ENCODE data around the gene PNMA6E. TPM values are rescaled to one million over a fixed set of nuclear protein-coding genes. Genes with fewer than 3 reads are reported as not detected.

The PNMA6E gene
- total RNA-seq, 1 donor from 2014 or later: not detected

GRCh38 chrX:153445856-153446635 is 44.9 kb upstream of the PNMA6E start, which contains the start of gene TREX2:
Gene TREX2 (minus strand): TSS chrX:153446056. CDS start chrX:153445430, 626 bp downstream.
- Mint-ChIP-seq H3K4me3 (ENCODE audit: unreplicated experiment) (no peak within 1 kb of the TSS), H3K27me3 (ENCODE audit: low read depth, unreplicated experiment) (peaks cover 3% of the 10 kb centered on the region), H3K36me3 (ENCODE audit: low read depth, unreplicated experiment) (peaks cover 2% of the 10 kb centered on the region), H3K4me1 (ENCODE audit: low read depth, unreplicated experiment) (no peaks in the 10 kb centered on the region), H3K27ac (ENCODE audit: unreplicated experiment) (no peak within 1 kb of the TSS), H3K9me3 (ENCODE audit: unreplicated experiment) (no peaks in the 10 kb centered on the region)
- Histone ChIP-seq H4K20me1 (ENCODE audit: insufficient read depth, low read length) (no peaks in the 10 kb centered on the region), H3K27ac (ENCODE audit: low read depth, low read length) (no peak within 1 kb of the TSS), H3K9me3 (ENCODE audit: insufficient read depth, low read depth, low read length) (no peaks in the 10 kb centered on the region), H3K4me1 (ENCODE audit: insufficient read depth, low read length) (no peaks in the 10 kb centered on the region), H3K36me3 (ENCODE audit: insufficient read depth, low read length) (no peaks in the 10 kb centered on the region), H3K9ac (ENCODE audit: low read length) (no peak within 1 kb of the TSS), H3K4me2 (ENCODE audit: low read length) (no peak within 1 kb of the TSS), H3K27me3 (ENCODE audit: insufficient read depth, low read length) (no peaks in the 10 kb centered on the region), H3K79me2 (ENCODE audit: insufficient read depth, low read length) (no peaks in the 10 kb centered on the region), H2AFZ (ENCODE audit: low read depth, low read length) (no peak within 1 kb of the TSS), H3K4me3 (ENCODE audit: insufficient read depth, low read depth, low read length) (no peak within 1 kb of the TSS)
- DNase-seq (ENCODE audit: low read depth) (no peak), FAIRE-seq (no peak)
- no peak for TF ChIP-seq EZH2 (IDR thresholded peaks at IDR 0.05; ENCODE audit: insufficient read depth, low read length)

- no peak for TF ChIP-seq EZH2 (IDR thresholded peaks at IDR 0.05; ENCODE audit: insufficient read depth, low read length)
- TF ChIP-seq CTCF (IDR thresholded peaks at IDR 0.05; ENCODE audit: insufficient read depth, low read depth, low read length): no peak
- no peak for DNase-seq (ENCODE audit: low read depth)
- H3K9me3 Mint-ChIP-seq (ENCODE audit: unreplicated experiment): no peaks in the 10 kb centered on the region
- no peak overlapping the region for H3K4me3 ChIP-seq (ENCODE audit: insufficient read depth, low read depth, low read length)
- H3K27ac Mint-ChIP-seq (ENCODE audit: unreplicated experiment): no peak overlapping the region
- no peaks in the 10 kb centered on the region for H3K4me1 ChIP-seq (ENCODE audit: insufficient read depth, low read length)
- H4K20me1 ChIP-seq (ENCODE audit: insufficient read depth, low read length): no peaks in the 10 kb centered on the region
- no peak overlapping the region for H3K27ac ChIP-seq (ENCODE audit: low read depth, low read length)
- FAIRE-seq: no peak
- H3K27me3 ChIP-seq (ENCODE audit: insufficient read depth, low read length): no peaks in the 10 kb centered on the region
- no peaks in the 10 kb centered on the region for H3K9me3 ChIP-seq (ENCODE audit: insufficient read depth, low read depth, low read length)
- no peak overlapping the region for H3K4me2 ChIP-seq (ENCODE audit: low read length)
- peaks cover 5% of the 10 kb centered on the region for H3K27me3 Mint-ChIP-seq (ENCODE audit: low read depth, unreplicated experiment)
- H3K36me3 ChIP-seq (ENCODE audit: insufficient read depth, low read length): no peaks in the 10 kb centered on the region
- no peak overlapping the region for H3K4me3 Mint-ChIP-seq (ENCODE audit: unreplicated experiment)
- no peaks in the 10 kb centered on the region for H3K4me1 Mint-ChIP-seq (ENCODE audit: low read depth, unreplicated experiment)
- H3K36me3 Mint-ChIP-seq (ENCODE audit: low read depth, unreplicated experiment): peaks cover 2% of the 10 kb centered on the region
- H3K79me2 ChIP-seq (ENCODE audit: insufficient read depth, low read length): no peaks in the 10 kb centered on the region
- no peak overlapping the region for H2AFZ ChIP-seq (ENCODE audit: low read depth, low read length)
- H3K9ac ChIP-seq (ENCODE audit: low read length): no peak overlapping the region
These were observed 44.1 kb upstream of the PNMA6E start for GRCh38 chrX:153445106-153445855.

- no peak overlapping the region for H3K4me2 ChIP-seq (ENCODE audit: low read length)
- H3K27ac ChIP-seq (ENCODE audit: low read depth, low read length): no peak overlapping the region
- H3K4me3 ChIP-seq (ENCODE audit: insufficient read depth, low read depth, low read length): no peak overlapping the region
- H3K4me1 Mint-ChIP-seq (ENCODE audit: low read depth, unreplicated experiment): no peaks in the 10 kb centered on the region
- no peak overlapping the region for H2AFZ ChIP-seq (ENCODE audit: low read depth, low read length)
- H3K9me3 Mint-ChIP-seq (ENCODE audit: unreplicated experiment): no peaks in the 10 kb centered on the region
- H3K4me3 Mint-ChIP-seq (ENCODE audit: unreplicated experiment): no peak overlapping the region
- H3K27ac Mint-ChIP-seq (ENCODE audit: unreplicated experiment): no peak overlapping the region
- FAIRE-seq: no peak
- no peak for DNase-seq (ENCODE audit: low read depth)
- no peaks in the 10 kb centered on the region for H3K36me3 Mint-ChIP-seq (ENCODE audit: low read depth, unreplicated experiment)
- H3K9ac ChIP-seq (ENCODE audit: low read length): no peak overlapping the region
- no peaks in the 10 kb centered on the region for H3K27me3 ChIP-seq (ENCODE audit: insufficient read depth, low read length)
- H3K4me1 ChIP-seq (ENCODE audit: insufficient read depth, low read length): no peaks in the 10 kb centered on the region
- H3K27me3 Mint-ChIP-seq (ENCODE audit: low read depth, unreplicated experiment): peaks cover 5% of the 10 kb centered on the region
- H3K36me3 ChIP-seq (ENCODE audit: insufficient read depth, low read length): no peaks in the 10 kb centered on the region
- no peaks in the 10 kb centered on the region for H3K79me2 ChIP-seq (ENCODE audit: insufficient read depth, low read length)
- H3K9me3 ChIP-seq (ENCODE audit: insufficient read depth, low read depth, low read length): no peaks in the 10 kb centered on the region
- no peak for TF ChIP-seq CTCF (IDR thresholded peaks at IDR 0.05; ENCODE audit: insufficient read depth, low read depth, low read length)
- TF ChIP-seq EZH2 (IDR thresholded peaks at IDR 0.05; ENCODE audit: insufficient read depth, low read length): no peak
- no peaks in the 10 kb centered on the region for H4K20me1 ChIP-seq (ENCODE audit: insufficient read depth, low read length)
These were observed 43.3 kb upstream of the PNMA6E start for GRCh38 chrX:153444333-153445011.

Data from astrocyte (in vitro differentiated cells and primary cell).